PFSK-1 (cell line): Measurements from ENCODE around the gene MYMX.

ENCODE experiments used
- FOXP2 ChIP-seq: optimal IDR thresholded peaks from 2 replicates; pipeline ENCODE3; 2011; ENCODE audit warnings: borderline replicate concordance, control low read depth, inconsistent platforms; ENCODE audit not compliant: insufficient read depth; ENCODE audit errors: extremely low read length, extremely low read depth
- POLR2AphosphoS5 ChIP-seq: IDR thresholded peaks from 2 replicates; pipeline ENCODE4 v1.6.1; 2012; ENCODE audit warnings: low read depth, mild to moderate bottlenecking, control low read depth, low read length, moderate library complexity
- SIN3A ChIP-seq: IDR thresholded peaks from 2 replicates; pipeline ENCODE4 v1.6.1; 2012; ENCODE audit warnings: mild to moderate bottlenecking, low read length, moderate library complexity, borderline replicate concordance; ENCODE audit not compliant: insufficient read depth
- TAF1 ChIP-seq: IDR thresholded peaks from 2 replicates; pipeline ENCODE4 v1.6.1; 2012; ENCODE audit warnings: low read length, control low read depth, borderline replicate concordance; ENCODE audit not compliant: insufficient read depth
- TF ChIP-seq, protein P1 (sequence below), 2 experiments: IDR thresholded peaks; 2 replicates each; pipeline versions ENCODE4 v1.6.1 to v1.8.0; 2011 to 2012; ENCODE audit warnings: low read depth in 2 of 2, low read length in 2 of 2, control low read depth in 1 of 2, inconsistent platforms in 1 of 2, mild to moderate bottlenecking in 1 of 2, moderate library complexity in 1 of 2; ENCODE audit not compliant: insufficient read depth in 1 of 2

The MYMX gene

GRCh38 chr6:44194326-44194725 is 22.4 kb upstream of the MYMX start:
- TF ChIP-seq POLR2AphosphoS5: no peak
- no peak for TF ChIP-seq TAF1
- TF ChIP-seq FOXP2: no peak
- TF ChIP-seq, protein P1, sequence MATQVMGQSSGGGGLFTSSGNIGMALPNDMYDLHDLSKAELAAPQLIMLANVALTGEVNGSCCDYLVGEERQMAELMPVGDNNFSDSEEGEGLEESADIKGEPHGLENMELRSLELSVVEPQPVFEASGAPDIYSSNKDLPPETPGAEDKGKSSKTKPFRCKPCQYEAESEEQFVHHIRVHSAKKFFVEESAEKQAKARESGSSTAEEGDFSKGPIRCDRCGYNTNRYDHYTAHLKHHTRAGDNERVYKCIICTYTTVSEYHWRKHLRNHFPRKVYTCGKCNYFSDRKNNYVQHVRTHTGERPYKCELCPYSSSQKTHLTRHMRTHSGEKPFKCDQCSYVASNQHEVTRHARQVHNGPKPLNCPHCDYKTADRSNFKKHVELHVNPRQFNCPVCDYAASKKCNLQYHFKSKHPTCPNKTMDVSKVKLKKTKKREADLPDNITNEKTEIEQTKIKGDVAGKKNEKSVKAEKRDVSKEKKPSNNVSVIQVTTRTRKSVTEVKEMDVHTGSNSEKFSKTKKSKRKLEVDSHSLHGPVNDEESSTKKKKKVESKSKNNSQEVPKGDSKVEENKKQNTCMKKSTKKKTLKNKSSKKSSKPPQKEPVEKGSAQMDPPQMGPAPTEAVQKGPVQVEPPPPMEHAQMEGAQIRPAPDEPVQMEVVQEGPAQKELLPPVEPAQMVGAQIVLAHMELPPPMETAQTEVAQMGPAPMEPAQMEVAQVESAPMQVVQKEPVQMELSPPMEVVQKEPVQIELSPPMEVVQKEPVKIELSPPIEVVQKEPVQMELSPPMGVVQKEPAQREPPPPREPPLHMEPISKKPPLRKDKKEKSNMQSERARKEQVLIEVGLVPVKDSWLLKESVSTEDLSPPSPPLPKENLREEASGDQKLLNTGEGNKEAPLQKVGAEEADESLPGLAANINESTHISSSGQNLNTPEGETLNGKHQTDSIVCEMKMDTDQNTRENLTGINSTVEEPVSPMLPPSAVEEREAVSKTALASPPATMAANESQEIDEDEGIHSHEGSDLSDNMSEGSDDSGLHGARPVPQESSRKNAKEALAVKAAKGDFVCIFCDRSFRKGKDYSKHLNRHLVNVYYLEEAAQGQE (IDR thresholded peaks at IDR 0.05; ENCODE audit: insufficient read depth in 1 of 2, low read depth in 2 of 2, low read length in 2 of 2): no peak
- no peak for TF ChIP-seq SIN3A

GRCh38 chr6:44198684-44199083 is 18.0 kb upstream of the MYMX start:
- TF ChIP-seq TAF1 (no peak), SIN3A (no peak), POLR2AphosphoS5 (no peak), FOXP2 (no peak)
- TF ChIP-seq, protein P1 (IDR thresholded peaks at IDR 0.05; ENCODE audit: insufficient read depth in 1 of 2, low read depth in 2 of 2, low read length in 2 of 2): no peak

- TF ChIP-seq, protein P1 (IDR thresholded peaks at IDR 0.05; ENCODE audit: insufficient read depth in 1 of 2, low read depth in 2 of 2, low read length in 2 of 2): no peak
- TF ChIP-seq FOXP2 (no peak), SIN3A (no peak), POLR2AphosphoS5 (no peak), TAF1 (no peak)
Measured at GRCh38 chr6:44199883-44200282, 16.8 kb upstream of the MYMX start.

- TF ChIP-seq TAF1 (no peak), POLR2AphosphoS5 (no peak), SIN3A (no peak), FOXP2 (no peak)
- TF ChIP-seq, protein P1 (IDR thresholded peaks at IDR 0.05; ENCODE audit: insufficient read depth in 1 of 2, low read depth in 2 of 2, low read length in 2 of 2): no peak
Measured at GRCh38 chr6:44201200-44201599, 15.5 kb upstream of the MYMX start.
